ENCODE data around the gene NUDT6. TPM values are rescaled to one million over a fixed set of nuclear protein-coding genes. Genes with fewer than 3 reads are reported as not detected.

NUDT6 gene
- total RNA-seq, 1 donor, result 9.4 TPM

DNA sequence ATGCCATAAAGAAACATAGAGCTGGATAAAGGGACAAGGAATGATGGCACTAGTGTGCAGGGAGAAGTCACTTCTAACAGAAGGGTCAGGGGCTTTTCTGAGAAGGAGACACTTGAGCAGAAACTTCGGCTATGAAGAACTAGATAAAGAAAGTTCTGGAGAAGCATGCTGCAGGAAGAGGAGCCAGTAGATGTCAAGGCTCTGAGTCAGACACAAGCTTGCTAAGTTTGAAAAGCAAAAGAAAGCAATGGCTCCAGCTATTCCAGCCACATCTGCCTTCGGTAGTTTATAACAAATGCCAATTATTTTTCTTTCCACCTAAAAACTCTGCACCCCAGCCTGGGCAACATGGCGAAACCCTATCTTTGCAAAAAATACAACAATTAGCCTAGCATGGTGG is 7.5 kb downstream of the NUDT6 start:
- no peak for DNase-seq (ENCODE audit: low read depth in 2 of 3, low spot score in 2 of 3)

DNA sequence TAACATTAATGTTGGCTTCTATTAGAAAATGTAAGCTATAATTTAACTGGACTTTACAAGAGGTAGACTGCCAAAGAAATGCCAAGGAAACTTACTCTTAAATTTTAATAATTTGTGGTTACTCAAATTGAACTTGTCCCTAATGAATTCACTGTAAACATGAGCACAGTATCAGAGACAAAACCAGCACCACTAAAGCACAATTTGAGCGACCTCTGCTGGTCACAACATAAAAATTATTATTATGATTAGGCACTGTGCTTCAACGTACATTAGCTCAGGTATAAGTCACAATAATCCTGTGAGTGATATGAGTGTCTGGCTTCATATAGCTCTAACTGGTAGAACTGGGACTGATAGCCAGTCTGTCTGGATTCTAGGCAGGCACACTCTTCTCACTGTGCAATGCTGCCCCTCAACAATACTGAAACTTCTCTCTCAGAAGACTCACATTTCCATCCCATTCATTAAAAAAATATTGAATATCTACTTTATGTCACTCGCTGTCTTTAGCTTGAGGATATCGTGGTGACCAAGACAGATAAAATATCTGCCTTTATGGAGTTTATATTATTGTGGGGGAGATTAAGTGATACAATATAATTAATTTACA is 8.0 kb downstream of the NUDT6 start:
- DNase-seq (ENCODE audit: low read depth in 2 of 3, low spot score in 2 of 3), result peak in 1 of 3 donors; percentile 57

DNA sequence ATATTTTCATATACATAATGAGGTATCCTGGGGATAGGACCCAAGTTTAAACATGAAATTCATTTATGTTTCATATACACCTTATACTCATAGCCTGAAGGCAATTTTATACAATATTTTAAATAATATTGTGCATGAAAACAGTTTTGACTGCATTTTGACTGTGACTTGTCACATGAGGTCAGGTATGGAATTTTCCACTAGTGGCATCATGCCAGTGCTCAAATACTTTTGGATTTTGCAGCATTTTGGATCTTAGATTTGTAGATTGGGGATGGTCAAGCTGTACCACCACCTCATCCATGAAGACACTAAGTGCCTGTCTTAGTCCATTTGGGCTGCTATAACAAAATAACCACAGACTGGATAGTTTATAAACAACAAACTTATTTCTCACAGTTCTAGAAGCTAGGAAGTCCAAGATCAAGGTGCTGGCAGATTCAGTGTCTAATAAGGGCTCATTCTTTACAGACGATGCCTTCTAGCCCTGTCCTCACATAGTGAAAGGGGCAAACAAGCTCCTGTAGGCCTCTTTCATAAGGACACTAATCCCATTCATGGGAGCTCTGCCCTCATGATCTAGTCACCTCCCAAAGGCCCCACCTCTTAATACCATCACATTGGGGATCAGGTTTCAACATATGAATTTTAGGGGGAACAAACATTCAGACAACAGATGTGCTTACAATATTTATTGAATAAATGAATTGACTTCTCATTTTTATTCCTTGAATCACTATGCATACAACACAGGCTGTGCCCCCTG is 9.4 kb downstream of the NUDT6 start:
- DNase-seq (ENCODE audit: low read depth in 2 of 3, low spot score in 2 of 3), result no peak

DNA sequence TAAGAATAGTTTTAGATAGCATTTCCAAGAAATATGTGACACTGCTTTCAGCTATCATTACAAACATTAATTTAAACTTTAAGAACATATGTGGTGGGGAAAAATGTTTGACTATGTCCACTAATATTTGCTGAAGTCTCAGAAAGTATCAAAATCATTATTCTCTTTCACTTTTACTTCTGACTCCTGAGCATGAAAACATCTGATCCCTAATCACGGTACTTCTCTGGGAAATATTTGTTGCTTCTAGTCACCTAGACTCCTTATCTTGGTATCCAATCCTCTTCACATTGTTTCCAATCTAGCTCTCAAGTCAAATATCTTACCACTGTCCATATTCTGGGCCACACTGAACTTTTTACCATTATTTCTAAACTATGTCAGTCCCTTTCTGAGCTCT is 10.8 kb downstream of the NUDT6 start:
- no peak for DNase-seq (ENCODE audit: low read depth in 2 of 3, low spot score in 2 of 3)

DNA sequence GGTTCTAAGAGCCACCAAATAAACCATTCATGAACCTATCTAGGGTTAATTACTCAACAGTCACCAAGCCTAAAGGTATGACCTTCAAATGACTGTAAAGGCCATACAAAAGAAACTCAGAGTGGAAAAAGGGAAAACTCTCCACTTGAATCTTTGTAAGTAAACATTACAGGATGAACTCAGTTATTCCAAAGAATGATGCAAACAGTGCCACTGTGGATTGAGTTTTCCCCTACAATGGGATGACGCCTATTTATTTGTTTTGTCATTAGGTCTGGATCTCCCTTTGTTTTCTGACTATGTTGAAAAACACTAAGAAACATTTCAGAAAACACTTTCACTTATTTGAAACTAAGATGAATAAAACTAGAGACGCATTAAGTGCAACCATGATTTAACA is 12.7 kb downstream of the NUDT6 start:
- DNase-seq (ENCODE audit: low read depth in 2 of 3, low spot score in 2 of 3), result no peak

DNA sequence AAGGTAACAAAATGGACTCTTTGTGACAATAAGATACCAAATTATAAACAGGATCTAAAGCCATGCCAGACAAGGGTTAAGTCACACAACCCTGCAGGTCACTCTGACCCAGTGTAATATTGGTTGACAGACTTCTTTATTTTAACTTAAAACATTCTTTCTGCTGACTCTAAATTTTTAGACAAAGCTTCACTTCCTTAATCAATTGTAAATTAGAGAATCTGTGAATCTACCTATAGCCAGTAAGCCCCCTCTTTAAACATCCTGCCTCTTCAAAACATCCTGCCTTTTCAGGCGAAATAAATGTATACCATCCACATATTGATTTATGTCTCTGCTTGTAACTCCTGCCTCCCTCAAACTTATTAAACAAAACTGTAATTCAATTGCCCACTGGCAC is 14.2 kb downstream of the NUDT6 start:
- DNase-seq (ENCODE audit: low read depth in 2 of 3, low spot score in 2 of 3), result no peak

DNA sequence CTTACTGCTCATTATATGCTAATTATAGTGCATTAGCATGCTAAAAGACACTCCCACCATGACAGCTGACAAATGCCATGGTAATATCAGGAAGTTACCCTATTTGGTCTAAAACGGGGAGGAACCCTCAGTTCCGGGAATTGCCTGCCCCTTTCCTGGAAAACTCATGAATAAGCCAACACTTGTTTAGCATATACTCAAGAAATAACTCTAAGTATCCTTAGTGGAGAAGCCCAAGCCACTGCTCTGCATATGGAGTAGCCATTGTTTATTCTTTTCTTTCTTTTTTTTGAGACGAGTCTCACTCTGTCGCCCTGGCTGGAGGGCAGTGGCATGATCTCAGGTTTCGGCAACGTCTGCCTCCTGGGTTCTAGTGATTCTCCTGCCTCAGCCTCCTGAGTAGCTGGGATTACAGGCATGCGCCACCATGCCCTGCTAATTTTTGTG is 15.5 kb downstream of the NUDT6 start:
- DNase-seq (ENCODE audit: low read depth in 2 of 3, low spot score in 2 of 3), result no peak

DNA sequence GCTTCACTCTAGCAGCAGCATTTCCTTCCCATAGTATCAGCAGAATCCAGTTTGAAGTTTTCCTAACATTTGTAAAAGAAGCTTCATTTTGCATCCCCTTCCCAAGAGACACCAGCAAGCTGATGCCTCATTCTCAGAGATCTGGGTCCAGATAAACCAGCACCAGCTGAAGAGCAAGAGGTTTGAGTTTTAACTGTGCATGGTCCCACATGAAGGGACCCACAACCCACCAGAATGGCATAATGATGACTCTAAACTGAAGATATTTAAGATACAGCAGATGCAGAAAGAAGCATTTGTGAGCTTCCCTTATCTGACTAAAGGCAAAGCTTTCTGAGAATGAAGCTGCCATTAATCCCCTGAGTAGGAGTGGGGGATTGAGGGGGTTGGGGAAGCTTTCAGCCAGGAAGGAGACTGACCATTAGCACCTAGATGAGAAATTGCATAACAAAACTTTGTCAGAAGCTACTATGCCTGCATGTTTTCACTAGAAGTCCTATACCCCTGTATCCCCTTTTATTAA is 18.6 kb downstream of the NUDT6 start:
- DNase-seq (ENCODE audit: low read depth in 2 of 3, low spot score in 2 of 3), result no peak

DNA sequence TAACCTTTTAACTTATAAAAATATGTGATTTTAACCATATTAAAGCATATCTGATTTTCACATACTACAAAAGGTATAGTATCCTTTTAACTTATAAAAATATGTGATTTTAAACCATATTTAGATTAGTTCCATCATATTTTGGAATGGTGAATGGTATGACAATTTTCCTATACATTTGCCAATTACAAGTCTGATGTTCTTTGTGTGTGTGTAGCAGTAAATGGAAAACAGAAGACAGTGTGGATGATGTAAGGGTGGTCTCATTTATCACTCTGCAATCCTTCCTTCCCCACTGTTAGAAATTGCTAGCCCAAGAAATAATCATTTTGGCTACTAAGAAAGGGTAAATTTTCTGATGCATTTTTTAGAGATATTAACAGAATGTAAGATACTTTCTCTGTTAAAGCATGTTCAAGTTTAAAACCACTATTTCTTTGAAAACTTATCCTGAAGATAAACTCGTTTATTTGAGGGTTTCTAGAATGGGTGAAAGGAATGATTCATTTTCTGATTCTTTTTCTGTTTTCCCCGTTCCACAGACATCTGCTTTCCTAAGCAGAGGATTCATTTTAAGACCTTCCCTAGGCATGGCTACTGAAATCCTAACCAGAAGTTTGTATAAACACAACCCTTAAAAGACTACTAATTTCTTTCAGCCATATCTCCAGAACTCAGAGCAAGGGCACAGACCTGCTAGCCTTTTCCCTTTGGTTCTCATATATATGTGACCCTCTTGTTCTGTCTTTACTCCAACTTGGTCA is 21.0 kb downstream of the NUDT6 start:
- no peak for DNase-seq (ENCODE audit: low read depth in 2 of 3, low spot score in 2 of 3)

DNA sequence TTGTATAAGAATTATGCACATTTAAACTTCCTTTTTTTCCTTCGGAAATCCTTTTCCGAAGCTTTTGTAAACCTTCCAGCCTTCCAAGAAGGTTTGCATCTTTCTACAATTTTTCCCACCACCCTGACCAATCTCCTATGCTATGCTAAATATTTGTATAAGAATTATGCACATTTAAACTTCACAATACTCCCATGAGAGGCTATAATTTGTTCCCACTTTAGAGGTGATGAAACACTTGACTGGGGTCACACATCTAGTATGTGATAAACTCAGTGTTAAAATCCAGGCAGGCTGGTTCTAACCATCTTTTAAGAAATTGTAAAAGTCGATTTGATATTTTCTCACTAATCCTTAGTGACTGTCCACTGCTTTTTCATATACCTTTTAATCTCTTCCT is 22.1 kb downstream of the NUDT6 start:
- no peak for DNase-seq (ENCODE audit: low read depth in 2 of 3, low spot score in 2 of 3)

DNA sequence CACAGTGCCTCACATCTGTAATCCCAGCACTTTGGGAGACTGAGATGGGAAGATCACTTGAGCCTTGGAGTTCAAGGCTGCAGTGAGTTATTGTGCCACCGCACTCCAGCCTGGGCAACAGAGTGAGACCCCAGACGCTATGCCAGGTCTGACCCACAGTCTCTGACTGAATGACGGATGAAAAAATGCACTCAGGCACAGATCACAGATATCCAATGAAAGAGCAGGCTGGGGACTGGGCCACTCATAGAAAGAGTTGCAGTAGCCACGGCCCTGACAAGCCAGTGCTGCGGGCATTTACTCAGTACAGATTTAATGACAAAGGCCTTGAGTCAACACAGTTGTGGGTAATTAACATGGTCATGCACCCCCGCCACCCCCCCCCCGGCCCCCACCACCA is 22.7 kb downstream of the NUDT6 start:
- no peak for DNase-seq (ENCODE audit: low read depth in 2 of 3, low spot score in 2 of 3)

DNA sequence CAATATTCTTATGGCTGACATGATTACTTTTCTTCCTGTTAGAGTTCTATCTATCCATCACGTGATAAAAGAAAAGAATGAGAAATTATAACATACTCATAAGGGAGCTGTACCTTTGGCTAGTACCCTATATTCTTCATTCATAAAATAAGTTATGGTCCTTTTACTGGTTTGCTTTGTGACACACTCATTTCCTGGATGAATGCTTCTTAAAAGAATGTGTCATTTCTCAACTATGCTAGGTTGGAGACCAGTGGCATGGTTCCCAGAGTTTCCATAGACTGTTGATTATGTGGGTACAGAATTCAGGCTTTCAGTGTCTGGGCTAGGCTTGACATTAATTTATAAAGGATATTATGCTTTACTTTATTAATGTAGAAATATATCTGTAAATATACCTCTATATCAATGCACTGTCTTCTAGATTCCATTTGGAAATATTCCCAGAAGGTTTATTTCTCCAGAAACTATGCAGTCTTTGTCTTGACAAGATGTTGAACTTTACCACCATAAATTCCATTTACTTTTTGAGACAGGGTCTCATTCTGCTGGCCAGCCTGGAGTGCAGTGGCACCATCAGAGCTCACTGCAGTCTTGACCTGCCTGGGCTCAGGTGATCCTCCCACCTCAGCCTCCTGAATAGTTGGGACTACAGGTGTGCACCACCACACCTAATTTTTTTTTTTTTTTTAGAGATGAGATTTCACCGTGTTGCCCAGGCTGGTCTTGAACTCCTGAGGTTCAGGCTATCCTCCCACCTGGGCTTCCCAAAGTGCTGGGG is 23.8 kb downstream of the NUDT6 start:
- DNase-seq (ENCODE audit: low read depth in 2 of 3, low spot score in 2 of 3), result no peak

DNA sequence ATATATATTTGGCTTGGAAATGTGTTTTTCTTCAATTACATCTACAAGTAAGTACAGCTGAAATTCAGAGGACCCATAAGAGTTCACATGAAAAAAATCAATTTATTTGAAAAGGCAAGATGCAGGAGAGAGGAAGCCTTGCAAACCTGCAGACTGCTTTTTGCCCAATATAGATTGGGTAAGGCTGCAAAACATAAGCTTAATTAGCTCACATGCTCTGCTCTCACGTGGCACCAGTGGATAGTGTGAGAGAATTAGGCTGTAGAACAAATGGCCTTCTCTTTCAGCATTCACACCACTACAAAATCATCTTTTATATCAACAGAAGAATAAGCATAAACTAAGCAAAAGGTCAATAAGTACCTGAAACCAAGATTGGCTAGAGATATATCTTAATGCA is 26.1 kb downstream of the NUDT6 start:
- DNase-seq (ENCODE audit: low read depth in 2 of 3, low spot score in 2 of 3), result no peak

DNA sequence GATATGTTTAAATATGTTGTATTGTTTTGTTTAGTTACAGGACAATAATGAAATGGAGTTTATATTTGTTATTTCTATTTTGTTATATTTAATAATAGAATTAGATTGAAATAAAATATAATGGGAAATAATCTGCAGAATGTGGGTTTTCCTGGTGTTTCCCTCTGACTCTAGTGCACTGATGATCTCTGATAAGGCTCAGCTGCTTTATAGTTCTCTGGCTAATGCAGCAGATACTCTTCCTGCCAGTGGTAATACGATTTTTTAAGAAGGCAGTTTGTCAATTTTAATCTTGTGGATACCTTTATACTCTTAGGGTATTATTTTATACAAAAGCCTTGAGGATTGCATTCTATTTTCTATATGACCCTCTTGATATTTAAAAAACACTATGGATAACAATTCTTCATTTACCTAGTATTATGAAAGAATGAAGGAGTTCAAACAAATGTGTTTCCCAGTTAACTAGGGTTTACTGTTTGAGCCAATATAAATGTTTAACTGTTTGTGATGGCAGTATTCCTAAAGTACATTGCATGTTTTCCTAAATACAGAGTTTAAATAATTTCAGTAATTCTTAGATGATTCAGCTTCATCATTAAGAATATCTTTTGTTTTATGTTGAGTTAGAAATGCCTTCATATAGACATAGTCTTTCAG is 26.9 kb downstream of the NUDT6 start:
- DNase-seq (ENCODE audit: low read depth in 2 of 3, low spot score in 2 of 3), result no peak

DNA sequence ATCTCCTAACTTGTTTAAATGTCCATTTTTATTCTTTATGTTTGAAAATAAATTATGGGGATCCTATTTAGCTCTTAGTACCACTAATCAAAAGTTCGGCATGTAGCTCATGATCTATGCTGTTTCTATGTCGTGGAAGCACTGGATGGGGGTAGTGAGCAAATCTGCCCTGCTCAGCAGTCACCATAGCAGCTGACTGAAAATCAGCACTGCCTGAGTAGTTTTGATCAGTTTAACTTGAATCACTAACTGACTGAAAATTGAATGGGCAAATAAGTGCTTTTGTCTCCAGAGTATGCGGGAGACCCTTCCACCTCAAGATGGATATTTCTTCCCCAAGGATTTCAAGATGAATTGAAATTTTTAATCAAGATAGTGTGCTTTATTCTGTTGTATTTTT is 27.6 kb downstream of the NUDT6 start:
- DNase-seq (ENCODE audit: low read depth in 2 of 3, low spot score in 2 of 3), result no peak

DNA sequence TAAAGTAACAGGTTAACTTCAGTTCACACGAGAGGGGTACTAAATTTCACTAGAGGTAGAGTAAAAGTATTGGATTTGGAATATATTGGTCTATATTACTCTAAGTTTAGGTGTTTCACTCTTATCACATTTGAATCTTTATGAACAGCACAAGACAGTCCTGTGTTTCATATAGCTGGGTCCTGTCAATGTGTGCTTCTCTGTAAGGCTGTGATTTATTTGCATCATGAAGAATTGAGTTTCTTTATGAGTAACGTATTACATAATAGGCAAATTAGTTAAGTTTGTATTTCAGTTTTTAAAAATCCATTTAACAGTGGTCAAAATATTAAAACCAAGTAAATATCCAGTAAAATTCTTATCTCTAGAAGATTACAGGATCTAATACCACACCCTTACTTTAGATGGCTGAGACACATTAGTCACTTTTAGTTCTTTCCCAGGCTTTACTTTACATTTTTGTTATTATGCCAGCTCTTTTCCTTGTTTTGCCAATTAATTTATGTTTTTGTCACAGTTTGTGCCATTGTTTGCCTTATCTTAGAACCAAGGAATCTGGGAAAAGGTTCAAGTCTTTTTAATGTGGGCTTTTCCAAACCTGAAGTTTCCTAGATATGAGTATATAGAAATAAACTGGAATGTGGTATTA is 32.1 kb downstream of the NUDT6 start:
- no peak for DNase-seq (ENCODE audit: low read depth in 2 of 3, low spot score in 2 of 3)

DNA sequence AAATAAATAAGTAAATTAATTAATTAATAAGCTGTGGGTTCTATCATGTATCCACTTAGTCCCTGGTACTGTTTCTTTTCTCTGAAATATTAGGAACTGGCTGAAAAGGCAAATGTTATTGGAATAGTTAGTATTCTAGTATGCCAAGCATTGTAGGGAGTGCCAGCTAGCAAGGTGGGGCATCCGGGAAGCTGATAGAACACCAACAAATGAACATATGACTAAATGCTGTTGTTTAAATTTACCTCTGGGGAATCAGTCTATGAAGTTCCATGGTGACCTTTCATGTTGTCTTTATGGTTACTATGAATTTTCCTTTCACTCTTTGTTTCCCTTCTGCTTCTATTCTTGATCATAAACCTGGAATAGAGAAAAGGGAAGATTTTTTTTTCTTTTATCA is 32.7 kb downstream of the NUDT6 start:
- no peak for DNase-seq (ENCODE audit: low read depth in 2 of 3, low spot score in 2 of 3)

DNA sequence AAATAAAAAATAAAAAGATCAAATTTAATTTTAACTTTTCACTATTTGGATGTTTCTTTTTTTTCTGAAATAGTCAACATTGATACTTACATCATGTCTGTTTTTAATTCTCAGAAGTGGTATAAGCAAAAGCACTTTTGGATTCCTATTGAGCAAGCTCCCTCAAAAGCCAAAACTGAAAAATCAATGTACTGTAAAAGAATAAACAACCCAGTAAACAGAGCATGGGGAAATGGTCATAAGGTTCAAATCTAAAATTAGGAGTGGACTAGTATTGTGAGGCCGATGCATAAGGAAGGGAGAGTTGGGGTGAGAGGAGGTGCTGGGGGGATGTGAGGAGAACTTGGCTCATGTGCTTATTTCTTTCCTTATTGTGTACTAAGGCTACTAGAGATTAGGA is 37.9 kb downstream of the NUDT6 start:
- no peak for DNase-seq (ENCODE audit: low read depth in 2 of 3, low spot score in 2 of 3)

DNA sequence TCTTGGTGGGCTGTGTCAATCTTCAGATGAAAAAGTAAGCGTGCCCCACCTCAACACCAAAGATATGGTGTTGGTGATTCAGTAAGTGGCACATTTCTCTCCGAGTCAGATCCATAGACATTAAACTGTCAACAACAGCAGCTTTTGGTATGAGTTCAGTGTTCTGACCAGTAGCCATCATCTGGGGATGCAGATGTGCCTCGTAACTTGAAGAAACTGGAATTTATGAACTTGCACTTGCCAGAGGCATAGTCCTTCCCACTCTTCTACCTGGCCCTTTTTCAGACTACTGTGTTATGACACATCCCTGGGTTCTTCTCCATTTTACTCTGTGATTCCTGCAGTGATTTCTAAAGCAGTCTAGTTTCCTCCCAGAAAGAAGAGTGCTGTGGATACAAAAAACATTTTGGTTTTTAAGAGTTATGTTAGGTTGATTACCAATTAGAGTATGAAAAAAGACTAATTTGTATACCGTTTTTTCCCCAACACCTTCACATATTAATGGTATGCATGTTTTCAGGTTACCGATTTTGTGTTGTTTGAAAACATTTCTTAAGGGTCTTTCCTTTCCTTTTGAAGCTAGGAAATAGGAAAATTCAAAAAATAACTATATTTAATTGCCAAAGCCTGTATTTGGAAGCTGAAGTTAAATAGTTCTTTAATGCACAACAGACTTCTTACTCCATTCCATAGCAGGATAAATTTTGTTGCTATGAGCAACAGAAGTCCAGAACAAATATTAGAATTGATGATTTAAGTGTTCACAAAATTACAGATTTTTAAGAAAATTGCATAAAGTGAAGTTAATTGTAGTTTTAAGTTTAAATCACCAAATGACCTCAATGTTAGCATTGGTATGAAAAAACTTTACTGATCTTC is 39.3 kb downstream of the NUDT6 start:
- DNase-seq (ENCODE audit: low read depth in 2 of 3, low spot score in 2 of 3), result no peak
